Lung (tissue), 12 donors: ENCODE data around the gene FYN. TPM values are rescaled to one million over a fixed set of nuclear protein-coding genes. Genes with fewer than 3 reads are reported as not detected.
A peak's percentile ranks its signal among the peaks of the same experiment; 100 is the strongest.

ENCODE experiments used
- ATAC-seq: fragments of 200-7000 bp; cut with Tn5 transposase; one replicate; pipeline ENCODE4 v1.9.1; 2020; ENCODE audit warnings: moderate number of reproducible peaks; ENCODE audit not compliant: insufficient read depth, low FRiP score
- DNase-seq, 3 donors: peaks; one replicate each; pipeline ENCODE4 v3.0.0-alpha.2; 2013 to 2017
- H3K27ac ChIP-seq, 2 donors: one replicate each; pipeline ENCODE4 v1.5.1; 2013; ENCODE audit warnings: mild to moderate bottlenecking in 2 of 2, moderate library complexity in 2 of 2, control low read depth in 1 of 2, inconsistent platforms in 1 of 2, low read depth in 1 of 2, low read length in 1 of 2
- H3K27me3 ChIP-seq, 3 donors: one replicate each; pipeline ENCODE4 v1.5.1; 2013; ENCODE audit warnings: low read length in 2 of 3; ENCODE audit not compliant: control insufficient read depth in 3 of 3, insufficient read depth in 3 of 3
- H3K36me3 ChIP-seq, 4 donors: one replicate each; pipeline ENCODE4 v1.5.1; 2013; ENCODE audit warnings: low read length in 4 of 4, mild to moderate bottlenecking in 1 of 4, moderate library complexity in 1 of 4; ENCODE audit not compliant: control insufficient read depth in 4 of 4, insufficient read depth in 4 of 4
- H3K4me1 ChIP-seq, 5 donors: one replicate each; pipeline ENCODE4 v1.5.1; 2013; ENCODE audit warnings: low read length in 5 of 5, mild to moderate bottlenecking in 2 of 5, moderate library complexity in 1 of 5; ENCODE audit not compliant: control insufficient read depth in 5 of 5, insufficient read depth in 5 of 5
- H3K4me3 ChIP-seq: one replicate; pipeline ENCODE4 v1.5.1; 2013; ENCODE audit warnings: mild to moderate bottlenecking, control low read depth, moderate library complexity
- H3K9ac ChIP-seq, 2 donors: one replicate each; pipeline ENCODE4 v1.5.1; 2013; ENCODE audit warnings: low read length in 2 of 2, control low read depth in 1 of 2; ENCODE audit not compliant: insufficient read depth in 1 of 2
- H3K9me3 ChIP-seq, 4 donors: one replicate each; pipeline ENCODE4 v1.5.1; 2013; ENCODE audit warnings: low read length in 3 of 4, mild to moderate bottlenecking in 1 of 4, moderate library complexity in 1 of 4; ENCODE audit not compliant: control insufficient read depth in 4 of 4, insufficient read depth in 3 of 4
- CTCF ChIP-seq: IDR thresholded peaks from 2 replicates; pipeline ENCODE4 v1.5.1; 2012; ENCODE audit warnings: mild to moderate bottlenecking; ENCODE audit errors: control extremely low read depth, extremely low read depth
- WGBS, 2 donors: extraction: QIAGEN DNeasy Blood & Tissue Kit; methylation state at CpG; one replicate each; pipeline ENCODE4 v1.1.7; 2013; 5-methylcytosine and 5-hydroxymethylcytosine counted together
- polyA plus RNA-seq, 2 donors: library from polyadenylated mRNA; stranded (reverse); fragments of 200-250 nt; gene quantifications; one replicate each; pipeline ENCODE4 v1.2.1, GENCODE V29; 2013
- total RNA-seq, 2 donors: library from RNA; depleted of rRNA in 1 of 2; stranded (reverse); fragments of >200 nt in 1 of 2; gene quantifications; one replicate each; pipeline ENCODE4 v1.2.1, GENCODE V29; 2014 to 2021
- donor health status: control.
- donor health status: control.
- donor health status: Bipolar disorder and iron deficiency.
- donor health status: healthy.
- donor health status: DM: yes; HTN: yes; CAD: no.

The FYN gene
- total and polyA plus RNA-seq, 4 donors = 27.3 to 157 (median 71.0) TPM

DNA sequence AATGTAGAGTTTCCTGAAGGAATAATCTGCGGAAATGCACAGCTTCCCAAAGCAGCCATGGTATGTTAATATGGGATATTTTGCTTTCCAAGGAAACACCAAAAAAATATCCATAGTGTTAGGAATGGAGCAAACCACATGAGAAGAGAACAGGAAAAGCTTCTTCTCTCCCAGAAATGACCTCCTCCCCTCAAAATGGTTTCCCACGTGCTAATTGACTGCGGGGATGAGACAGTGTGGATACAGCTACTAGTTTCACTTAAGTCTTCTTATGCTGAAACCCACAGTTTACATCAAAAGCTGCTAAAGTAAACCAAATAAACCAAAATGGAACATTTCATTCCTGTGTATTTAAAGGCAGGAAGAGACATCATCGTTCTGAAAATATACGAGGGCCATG lies 69.4 kb downstream of the FYN start:
- no peak for TF ChIP-seq CTCF
- Histone ChIP-seq H3K9ac (no peak overlapping the region), H3K4me3 (no peak overlapping the region), H3K36me3 (no peaks in the 10 kb centered on the region), H3K27ac (peak overlapping the region; percentile 40 to 49), H3K9me3 (no peaks in the 10 kb centered on the region), H3K4me1 (peaks cover 0 to 24% (median 14%) of the 10 kb centered on the region in 5 donors), H3K27me3 (no peaks in the 10 kb centered on the region)
- 57 to 61% methylated on average over 5 of the region's 5 CpGs for WGBS, 2 donors
- DNase-seq (peak in 2 of 3 donors; percentile 67 to 77), ATAC-seq (no peak)

GRCh38 chr6:111803371-111803770 lies 69.9 kb downstream of the FYN start:
- ATAC-seq (no peak), DNase-seq (no peak)
- Histone ChIP-seq H3K4me1 (peaks cover 0 to 26% (median 18%) of the 10 kb centered on the region in 5 donors), H3K9me3 (no peaks in the 10 kb centered on the region), H3K27me3 (no peaks in the 10 kb centered on the region), H3K36me3 (no peaks in the 10 kb centered on the region), H3K9ac (no peak overlapping the region), H3K4me3 (no peak overlapping the region), H3K27ac (no peak overlapping the region)
- no peak for TF ChIP-seq CTCF
- WGBS, 2 donors = 70 to 95% methylated on average over 1 of the region's 1 CpG

- Histone ChIP-seq H3K27ac (no peak overlapping the region), H3K4me3 (no peak overlapping the region), H3K36me3 (no peaks in the 10 kb centered on the region), H3K4me1 (peaks cover 0 to 30% (median 20%) of the 10 kb centered on the region in 5 donors), H3K9ac (no peak overlapping the region), H3K9me3 (no peaks in the 10 kb centered on the region), H3K27me3 (no peaks in the 10 kb centered on the region)
- TF ChIP-seq CTCF = no peak
- WGBS, 2 donors = 72 to 85% methylated on average over 2 of the region's 2 CpGs
- DNase-seq (no peak), ATAC-seq (no peak)
These were observed 70.4 kb downstream of the FYN start for GRCh38 chr6:111802720-111803330.

GRCh38 chr6:111802015-111802414 lies 71.2 kb downstream of the FYN start:
- H3K9ac ChIP-seq = no peak overlapping the region
- DNase-seq (no peak), ATAC-seq (no peak)
- no peaks in the 10 kb centered on the region for H3K27me3 ChIP-seq
- peaks cover 0 to 30% (median 17%) of the 10 kb centered on the region in 5 donors for H3K4me1 ChIP-seq
- no peaks in the 10 kb centered on the region for H3K9me3 ChIP-seq
- no peak overlapping the region for H3K27ac ChIP-seq
- no peaks in the 10 kb centered on the region for H3K36me3 ChIP-seq
- no peak for TF ChIP-seq CTCF
- H3K4me3 ChIP-seq = no peak overlapping the region
